Neuronal stem cell (in vitro differentiated cells): ENCODE results near the gene TRIM41.

ENCODE experiments used
- DNase-seq: peaks from one replicate; pipeline ENCODE4 v3.0.0-alpha.2; 2013; ENCODE audit warnings: low spot score
- H2AFZ ChIP-seq: one replicate; pipeline ENCODE4 v1.6.1; 2013; ENCODE audit warnings: mild to moderate bottlenecking, low read length, inconsistent platforms
- H2AK5ac ChIP-seq: 2 replicates; pipeline ENCODE4 v1.6.1; 2013; ENCODE audit warnings: low read depth, mild to moderate bottlenecking, inconsistent platforms, low read length, moderate library complexity, mixed read lengths
- H2BK120ac ChIP-seq: 2 replicates; pipeline ENCODE4 v1.6.1; 2013; ENCODE audit warnings: low read depth, mild to moderate bottlenecking, inconsistent platforms, low read length, moderate library complexity, mixed read lengths
- H2BK12ac ChIP-seq: one replicate; pipeline ENCODE4 v1.6.1; 2013; ENCODE audit warnings: low read length, inconsistent platforms
- H2BK15ac ChIP-seq: 2 replicates; pipeline ENCODE4 v1.6.1; 2013; ENCODE audit warnings: mild to moderate bottlenecking, low read length, inconsistent platforms, mixed read lengths
- H2BK5ac ChIP-seq: one replicate; pipeline ENCODE4 v1.6.1; 2013; ENCODE audit warnings: inconsistent platforms, mild to moderate bottlenecking, low read length, moderate library complexity
- H3K14ac ChIP-seq: one replicate; pipeline ENCODE4 v1.6.1; 2013; ENCODE audit warnings: low read length, inconsistent platforms
- H3K18ac ChIP-seq: 2 replicates; pipeline ENCODE4 v1.6.1; 2013; ENCODE audit warnings: low read length, inconsistent platforms
- H3K23ac ChIP-seq: 2 replicates; pipeline ENCODE4 v1.6.1; 2013; ENCODE audit warnings: low read depth, mild to moderate bottlenecking, mixed read lengths, low read length, inconsistent platforms; ENCODE audit not compliant: poor library complexity
- H3K27ac ChIP-seq: replicated peaks from 3 replicates; pipeline ENCODE4 v1.5.1; 2013; ENCODE audit warnings: low read length, inconsistent platforms
- H3K27me3 ChIP-seq, 3 experiments: 2 replicates each; pipeline ENCODE4 v1.6.1; 2013; ENCODE audit warnings: low read length in 3 of 3, mild to moderate bottlenecking in 2 of 3, inconsistent platforms in 1 of 3, low read depth in 1 of 3, mixed read lengths in 1 of 3, moderate library complexity in 1 of 3; ENCODE audit not compliant: control insufficient read depth in 3 of 3, insufficient read depth in 3 of 3
- H3K36me3 ChIP-seq, 2 donors: replicated peaks in 1 of 2; 2 replicates each; pipeline ENCODE4 v1.6.1; 2013; ENCODE audit warnings: low read length in 2 of 2; ENCODE audit not compliant: control insufficient read depth in 2 of 2, insufficient read depth in 2 of 2
- H3K4ac ChIP-seq: 2 replicates; pipeline ENCODE4 v1.6.1; 2013; ENCODE audit warnings: inconsistent platforms, mild to moderate bottlenecking, low read length, moderate library complexity
- H3K4me1 ChIP-seq, 2 donors: 1 replicate in 1 of 2; 2 replicates in 1 of 2; pipeline ENCODE4 v1.6.1; 2013; ENCODE audit warnings: low read length in 2 of 2, low read depth in 1 of 2; ENCODE audit not compliant: control insufficient read depth in 2 of 2, insufficient read depth in 1 of 2
- H3K4me2 ChIP-seq: one replicate; pipeline ENCODE4 v1.6.1; 2013; ENCODE audit warnings: mild to moderate bottlenecking, low read length, inconsistent platforms; ENCODE audit not compliant: insufficient read depth, poor library complexity, severe bottlenecking
- H3K4me3 ChIP-seq, 2 donors: 2 replicates each; pipeline ENCODE4 v1.5.1; 2013; ENCODE audit warnings: low read length in 2 of 2, mild to moderate bottlenecking in 2 of 2, inconsistent platforms in 1 of 2, moderate library complexity in 1 of 2
- H3K79me1 ChIP-seq: one replicate; pipeline ENCODE4 v1.6.1; 2013; ENCODE audit warnings: low read depth, mild to moderate bottlenecking, inconsistent platforms, low read length, moderate library complexity
- H3K9ac ChIP-seq: one replicate; pipeline ENCODE4 v1.6.1; 2013; ENCODE audit warnings: mild to moderate bottlenecking, low read depth, low read length, inconsistent platforms; ENCODE audit not compliant: poor library complexity
- H3K9me3 ChIP-seq, 2 donors: replicated peaks in 1 of 2; 2 replicates each; pipeline versions ENCODE3 to v1.6.1; 2013; ENCODE audit warnings: low read length in 2 of 2, mild to moderate bottlenecking in 2 of 2, inconsistent platforms in 1 of 2, low read depth in 1 of 2, mixed read lengths in 1 of 2, moderate library complexity in 1 of 2; ENCODE audit not compliant: control insufficient read depth in 2 of 2, insufficient read depth in 1 of 2
- H4K8ac ChIP-seq: one replicate; pipeline ENCODE4 v1.6.1; 2013; ENCODE audit warnings: low read depth, mild to moderate bottlenecking, inconsistent platforms, low read length, moderate library complexity
- H4K91ac ChIP-seq: one replicate; pipeline ENCODE4 v1.6.1; 2013; ENCODE audit warnings: low read length, low read depth, mild to moderate bottlenecking, inconsistent platforms; ENCODE audit not compliant: poor library complexity
- WGBS, 2 donors: extraction: QIAGEN DNeasy Blood & Tissue Kit; methylation state at CpG; one replicate each; pipeline ENCODE4 v1.1.7; 2013; ENCODE audit warnings: missing lambda C conversion rate in 2 of 2, mixed read lengths in 1 of 2; ENCODE audit not compliant: insufficient read length in 2 of 2, insufficient replicate concordance in 1 of 2; ENCODE audit errors: extremely low coverage in 2 of 2; 5-methylcytosine and 5-hydroxymethylcytosine counted together

Gene TRIM41

DNA sequence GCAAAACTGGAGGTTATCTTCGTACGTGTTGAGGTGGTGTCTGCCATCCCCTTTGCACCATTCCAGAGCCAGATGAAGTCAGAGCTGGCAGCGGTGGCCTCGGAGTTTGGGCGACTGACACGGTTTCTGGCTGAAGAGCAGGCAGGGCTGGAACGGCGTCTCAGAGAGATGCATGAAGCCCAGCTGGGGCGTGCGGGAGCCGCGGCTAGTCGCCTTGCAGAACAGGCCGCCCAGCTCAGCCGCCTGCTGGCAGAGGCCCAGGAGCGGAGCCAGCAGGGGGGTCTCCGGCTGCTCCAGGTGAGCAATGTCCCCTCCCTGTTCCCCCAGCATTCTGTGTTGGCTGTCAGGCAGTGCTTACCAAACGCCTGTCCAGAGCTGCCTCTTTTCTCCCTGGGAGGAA, 9.5 kb downstream of the TRIM41 start:
- DNase-seq, result no peak
- no peak overlapping the region for H2BK120ac ChIP-seq
- H3K14ac ChIP-seq, result no peak overlapping the region
- no peak overlapping the region for H3K27ac ChIP-seq
- H3K18ac ChIP-seq, result no peak overlapping the region
- no peak overlapping the region for H3K23ac ChIP-seq
- no peak overlapping the region for H3K4me2 ChIP-seq
- H3K36me3 ChIP-seq, result peaks cover 48 to 95% of the 10 kb centered on the region in 2 donors
- H2BK5ac ChIP-seq, result no peak overlapping the region
- no peak overlapping the region for H2AK5ac ChIP-seq
- peaks cover 9% of the 10 kb centered on the region for H3K79me1 ChIP-seq
- H3K27me3 ChIP-seq, result no peaks in the 10 kb centered on the region
- no peak overlapping the region for H3K4ac ChIP-seq
- no peak overlapping the region for H2BK15ac ChIP-seq
- H2BK12ac ChIP-seq, result no peak overlapping the region
- no peak overlapping the region for H3K9ac ChIP-seq
- H3K4me1 ChIP-seq, result no peaks in the 10 kb centered on the region
- no peak overlapping the region for H4K8ac ChIP-seq
- H3K9me3 ChIP-seq, result no peaks in the 10 kb centered on the region
- no peak overlapping the region for H2AFZ ChIP-seq
- H3K4me3 ChIP-seq, result no peak overlapping the region
- no peak overlapping the region for H4K91ac ChIP-seq
- no CpG with 5 or more reads among the region's 18 CpGs for WGBS, 2 donors

DNA sequence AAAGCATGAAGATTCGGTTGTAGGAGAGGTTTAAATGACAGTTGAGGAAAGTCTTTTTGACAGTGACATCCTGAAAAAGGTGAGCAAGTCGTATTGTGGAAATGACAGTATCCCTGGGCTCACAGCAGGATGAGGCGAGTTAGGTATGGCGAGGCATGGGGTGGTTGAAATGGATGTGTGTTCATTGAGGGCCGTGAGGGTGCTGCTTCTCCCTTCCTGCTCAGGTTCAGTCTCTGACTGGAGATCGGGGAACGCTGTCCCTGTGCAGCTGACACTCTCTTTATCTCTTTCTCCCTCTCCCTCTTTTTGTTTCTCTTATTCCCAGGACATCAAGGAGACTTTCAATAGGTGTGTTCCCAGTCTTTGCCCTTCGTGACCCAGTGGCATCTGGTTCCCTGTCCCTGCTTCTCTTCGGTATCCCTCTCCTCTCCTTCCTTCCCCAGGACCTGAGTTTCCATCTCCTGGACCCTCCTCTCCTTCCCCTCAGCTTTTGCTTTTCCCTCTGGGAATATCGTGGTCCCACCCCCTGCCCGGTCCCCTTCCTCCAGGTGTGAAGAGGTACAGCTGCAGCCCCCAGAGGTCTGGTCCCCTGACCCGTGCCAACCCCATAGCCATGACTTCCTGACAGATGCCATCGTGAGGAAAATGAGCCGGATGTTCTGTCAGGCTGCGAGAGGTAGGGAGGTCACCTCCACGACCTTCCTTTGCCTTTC, 10.2 kb downstream of the TRIM41 start:
- H3K36me3 ChIP-seq, result peaks cover 54 to 97% of the 10 kb centered on the region in 2 donors
- H4K91ac ChIP-seq, result no peak overlapping the region
- H3K27ac ChIP-seq, result no peak overlapping the region
- no peak overlapping the region for H2BK15ac ChIP-seq
- DNase-seq, result no peak
- H3K9ac ChIP-seq, result no peak overlapping the region
- H3K27me3 ChIP-seq, result no peaks in the 10 kb centered on the region
- no peak overlapping the region for H3K4me2 ChIP-seq
- H3K4me3 ChIP-seq, result no peak overlapping the region
- H3K9me3 ChIP-seq, result no peaks in the 10 kb centered on the region
- no peak overlapping the region for H2AK5ac ChIP-seq
- no peak overlapping the region for H2BK5ac ChIP-seq
- no peak overlapping the region for H3K18ac ChIP-seq
- no peak overlapping the region for H3K4ac ChIP-seq
- no peak overlapping the region for H2BK12ac ChIP-seq
- H3K23ac ChIP-seq, result no peak overlapping the region
- no CpG with 5 or more reads among the region's 16 CpGs for WGBS, 2 donors
- peaks cover 10% of the 10 kb centered on the region for H3K79me1 ChIP-seq
- no peak overlapping the region for H3K14ac ChIP-seq
- H2BK120ac ChIP-seq, result no peak overlapping the region
- no peak overlapping the region for H4K8ac ChIP-seq
- peaks cover 0 to 2% of the 10 kb centered on the region in 2 donors for H3K4me1 ChIP-seq
- H2AFZ ChIP-seq, result no peak overlapping the region

DNA sequence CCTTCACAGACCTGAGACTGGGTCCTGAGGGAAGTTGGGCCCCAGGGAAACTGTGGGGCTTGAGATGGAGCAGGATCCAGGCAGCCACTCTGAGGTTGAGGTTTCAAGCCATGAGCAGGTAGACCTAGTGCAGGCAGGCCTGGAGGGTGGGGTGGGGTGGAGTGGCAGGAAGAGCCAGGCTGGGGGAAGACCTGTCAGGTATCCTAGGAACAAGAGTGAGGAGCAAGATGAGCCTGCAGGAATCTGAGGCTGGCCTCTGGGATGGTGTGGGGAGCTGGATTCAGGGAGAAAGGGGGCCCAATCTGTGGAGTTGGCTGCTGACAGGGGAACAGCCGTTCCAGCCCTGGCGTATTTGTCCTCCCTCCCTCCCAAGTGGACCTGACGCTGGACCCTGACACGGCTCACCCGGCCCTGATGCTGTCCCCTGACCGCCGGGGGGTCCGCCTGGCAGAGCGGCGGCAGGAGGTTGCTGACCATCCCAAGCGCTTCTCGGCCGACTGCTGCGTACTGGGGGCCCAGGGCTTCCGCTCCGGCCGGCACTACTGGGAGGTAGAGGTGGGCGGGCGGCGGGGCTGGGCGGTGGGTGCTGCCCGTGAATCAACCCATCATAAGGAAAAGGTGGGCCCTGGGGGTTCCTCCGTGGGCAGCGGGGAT, 10.8 kb downstream of the TRIM41 start:
- Histone ChIP-seq H2AK5ac (no peak overlapping the region), H3K14ac (no peak overlapping the region), H2BK12ac (no peak overlapping the region), H3K4ac (no peak overlapping the region), H2BK5ac (no peak overlapping the region), H3K27ac (no peak overlapping the region), H3K4me2 (no peak overlapping the region), H3K9me3 (no peaks in the 10 kb centered on the region), H3K4me1 (peaks cover 0 to 2% of the 10 kb centered on the region in 2 donors), H3K18ac (no peak overlapping the region), H3K9ac (peak overlapping the region; percentile 45), H3K27me3 (no peaks in the 10 kb centered on the region), H3K36me3 (peaks cover 59 to 97% of the 10 kb centered on the region in 2 donors), H3K79me1 (peaks cover 10% of the 10 kb centered on the region), H2AFZ (no peak overlapping the region), H2BK120ac (no peak overlapping the region), H4K8ac (no peak overlapping the region), H4K91ac (no peak overlapping the region), H3K4me3 (no peak overlapping the region), H2BK15ac (no peak overlapping the region), H3K23ac (no peak overlapping the region)
- WGBS, 2 donors, result no CpG with 5 or more reads among the region's 24 CpGs
- no peak for DNase-seq

DNA sequence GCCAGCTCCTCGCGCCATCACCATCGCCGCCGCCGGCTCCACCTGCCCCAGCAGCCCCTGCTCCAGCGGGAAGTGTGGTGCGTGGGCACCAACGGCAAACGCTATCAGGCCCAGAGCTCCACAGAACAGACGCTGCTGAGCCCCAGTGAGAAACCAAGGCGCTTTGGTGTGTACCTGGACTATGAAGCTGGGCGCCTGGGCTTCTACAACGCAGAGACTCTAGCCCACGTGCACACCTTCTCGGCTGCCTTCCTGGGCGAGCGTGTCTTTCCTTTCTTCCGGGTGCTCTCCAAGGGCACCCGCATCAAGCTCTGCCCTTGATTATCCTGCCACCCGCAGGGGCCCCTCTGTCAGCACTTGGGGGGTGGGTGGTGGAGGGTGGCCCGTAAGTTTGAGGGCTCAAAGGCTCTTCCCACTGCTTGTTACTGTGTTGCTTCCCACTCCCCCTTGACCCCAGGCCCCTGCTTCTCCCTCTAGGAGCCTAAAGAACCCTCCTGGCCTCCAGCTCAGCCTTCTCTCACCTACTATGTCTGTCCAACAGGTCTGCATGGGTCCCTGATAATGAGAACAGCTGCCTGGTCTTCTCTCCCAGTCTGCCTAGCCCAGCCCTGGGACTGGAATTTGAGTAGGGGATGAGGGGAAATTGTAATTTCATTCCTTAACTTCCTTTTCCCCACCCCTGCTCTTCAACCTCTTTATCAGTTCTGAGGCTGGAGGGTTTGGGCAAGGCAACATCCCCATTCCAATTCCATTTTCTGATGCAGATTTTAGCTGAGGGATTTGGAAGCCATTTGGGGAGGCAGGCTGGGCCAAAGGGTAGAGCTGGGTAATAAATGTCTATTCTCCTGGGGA, 11.6 kb downstream of the TRIM41 start:
- Histone ChIP-seq H3K9me3 (no peaks in the 10 kb centered on the region), H3K27me3 (no peaks in the 10 kb centered on the region), H3K4ac (no peak overlapping the region), H4K8ac (no peak overlapping the region), H2BK5ac (no peak overlapping the region), H3K18ac (no peak overlapping the region), H2BK120ac (no peak overlapping the region), H3K36me3 (peaks cover 64 to 97% of the 10 kb centered on the region in 2 donors), H3K27ac (no peak overlapping the region), H3K14ac (no peak overlapping the region), H2AK5ac (no peak overlapping the region), H3K4me3 (no peak overlapping the region), H4K91ac (no peak overlapping the region), H2AFZ (no peak overlapping the region), H3K79me1 (peaks cover 14% of the 10 kb centered on the region), H2BK12ac (no peak overlapping the region), H3K4me1 (peaks cover 0 to 2% of the 10 kb centered on the region in 2 donors), H2BK15ac (no peak overlapping the region), H3K9ac (no peak overlapping the region), H3K4me2 (no peak overlapping the region), H3K23ac (no peak overlapping the region)
- WGBS, 2 donors, result no CpG with 5 or more reads among the region's 22 CpGs
- DNase-seq, result no peak
